Type B pancreatic cell (in vitro differentiated cells): Measurements from ENCODE around the gene HNRNPC. TPM values are rescaled to one million over a fixed set of nuclear protein-coding genes. Genes with fewer than 3 reads are reported as not detected.

Source experiments
- DNase-seq: peaks from one replicate; pipeline ENCODE4 v3.0.0; 2021; ENCODE audit warnings: mixed read lengths; ENCODE audit not compliant: unreplicated experiment; ENCODE audit errors: extremely low spot score
- H3K27ac Mint-ChIP-seq: 2 replicates; pipeline ENCODE4 v1.8.0; 2021; ENCODE audit warnings: mild to moderate bottlenecking, mixed read lengths
- H3K27me3 Mint-ChIP-seq: 2 replicates; pipeline ENCODE4 v1.8.0; 2021; ENCODE audit warnings: mixed read lengths
- H3K36me3 Mint-ChIP-seq: 2 replicates; pipeline ENCODE4 v1.8.0; 2021; ENCODE audit warnings: mixed read lengths
- H3K4me1 Mint-ChIP-seq: one replicate; pipeline ENCODE4 v1.8.0; 2021; ENCODE audit warnings: mixed read lengths; ENCODE audit not compliant: unreplicated experiment
- H3K4me3 Mint-ChIP-seq: 2 replicates; pipeline ENCODE4 v1.8.0; 2021; ENCODE audit warnings: mild to moderate bottlenecking, mixed read lengths
- H3K9me3 Mint-ChIP-seq: 2 replicates; pipeline ENCODE4 v1.8.0; 2021; ENCODE audit warnings: mixed read lengths
- CTCF ChIP-seq: fragments of 200-600 bp; sonication (generic); conservative IDR thresholded peaks from 2 replicates; pipeline ENCODE4 v1.5.0; 2021; ENCODE audit warnings: antibody characterized with exemption, mild to moderate bottlenecking
- total RNA-seq: library from RNA; stranded (reverse); gene quantifications from 2 replicates; pipeline ENCODE4 v1.2.1, GENCODE V29; 2021; ENCODE audit warnings: low replicate concordance

Gene HNRNPC
- total RNA-seq, 1 donor from 2014 or later = 692 TPM

GRCh38 chr14:21267431-21267845, 1.8 kb downstream of the HNRNPC start:
- Mint-ChIP-seq H3K27me3 (peaks cover 7% of the 10 kb centered on the region), H3K4me3 (peak overlapping the region; percentile 100), H3K9me3 (no peaks in the 10 kb centered on the region), H3K36me3 (peaks cover 56% of the 10 kb centered on the region), H3K4me1 (peaks cover 36% of the 10 kb centered on the region), H3K27ac (peak overlapping the region; percentile 99)
- no peak for TF ChIP-seq CTCF
- DNase-seq = no peak

GRCh38 chr14:21264025-21264801, 5.0 kb downstream of the HNRNPC start:
- peak overlapping the region; percentile 85 for H3K27ac Mint-ChIP-seq
- no peak for DNase-seq
- H3K9me3 Mint-ChIP-seq = no peaks in the 10 kb centered on the region
- H3K36me3 Mint-ChIP-seq = peaks cover 68% of the 10 kb centered on the region
- peaks cover 44% of the 10 kb centered on the region for H3K4me1 Mint-ChIP-seq
- no peak for TF ChIP-seq CTCF
- peak overlapping the region; percentile 100 for H3K4me3 Mint-ChIP-seq
- H3K27me3 Mint-ChIP-seq = peaks cover 2% of the 10 kb centered on the region

GRCh38 chr14:21263284-21264024, 5.8 kb downstream of the HNRNPC start:
- H3K27ac Mint-ChIP-seq = peak overlapping the region; percentile 85
- no peaks in the 10 kb centered on the region for H3K9me3 Mint-ChIP-seq
- TF ChIP-seq CTCF = no peak
- peaks cover 52% of the 10 kb centered on the region for H3K4me1 Mint-ChIP-seq
- DNase-seq = no peak
- no peaks in the 10 kb centered on the region for H3K27me3 Mint-ChIP-seq
- H3K36me3 Mint-ChIP-seq = peaks cover 73% of the 10 kb centered on the region
- peak overlapping the region; percentile 53 for H3K4me3 Mint-ChIP-seq

- TF ChIP-seq CTCF = no peak
- Mint-ChIP-seq H3K4me3 (peak overlapping the region; percentile 65), H3K27ac (peak overlapping the region; percentile 32)
These were observed 6.8 kb downstream of the HNRNPC start for GRCh38 chr14:21262410-21262809.

GRCh38 chr14:21261824-21262223, 7.4 kb downstream of the HNRNPC start:
- DNase-seq = no peak
- peak overlapping the region; percentile 32 for H3K27ac Mint-ChIP-seq
- peaks cover 54% of the 10 kb centered on the region for H3K4me1 Mint-ChIP-seq
- no peaks in the 10 kb centered on the region for H3K27me3 Mint-ChIP-seq
- no peak for TF ChIP-seq CTCF
- H3K36me3 Mint-ChIP-seq = peaks cover 70% of the 10 kb centered on the region
- no peak overlapping the region for H3K4me3 Mint-ChIP-seq
- H3K9me3 Mint-ChIP-seq = no peaks in the 10 kb centered on the region

More at GRCh38 chr14:21262410-21262809, 6.8 kb downstream of the HNRNPC start:
- Mint-ChIP-seq H3K4me1 (peaks cover 54% of the 10 kb centered on the region), H3K9me3 (no peaks in the 10 kb centered on the region), H3K36me3 (peaks cover 68% of the 10 kb centered on the region), H3K27me3 (no peaks in the 10 kb centered on the region)
- no peak for DNase-seq
